Measurements from ENCODE around the gene PINK1. TPM values are rescaled to one million over a fixed set of nuclear protein-coding genes. Genes with fewer than 3 reads are reported as not detected.

The PINK1 gene
- total RNA-seq, 2 donors from 2014 or later = 173 to 174 TPM

DNA sequence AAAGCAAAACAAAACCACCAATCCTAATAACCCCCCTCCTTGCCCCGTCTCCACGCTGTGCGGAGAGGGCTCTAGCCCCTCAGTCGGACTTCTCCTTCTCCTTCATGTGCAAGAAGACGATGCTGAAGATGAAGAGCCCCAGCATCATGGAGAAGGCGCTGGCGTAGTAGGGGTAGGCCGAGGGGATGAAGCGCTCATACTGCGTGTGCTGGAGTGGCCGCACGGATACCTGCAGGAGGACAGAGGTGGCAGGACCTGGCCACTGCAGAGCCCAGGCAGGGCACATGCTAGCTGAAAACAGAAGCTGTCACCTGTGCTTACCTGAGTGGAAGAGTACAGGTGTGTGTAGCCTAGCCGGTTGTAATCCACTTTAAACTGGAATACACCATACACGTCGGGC lies 19.0 kb downstream of the PINK1 start:
- no peak overlapping the region for H3K27ac ChIP-seq
- DNase-seq (ENCODE audit: low spot score) = no peak
- H3K4me1 ChIP-seq = no peaks in the 10 kb centered on the region
- TF ChIP-seq, protein P1, sequence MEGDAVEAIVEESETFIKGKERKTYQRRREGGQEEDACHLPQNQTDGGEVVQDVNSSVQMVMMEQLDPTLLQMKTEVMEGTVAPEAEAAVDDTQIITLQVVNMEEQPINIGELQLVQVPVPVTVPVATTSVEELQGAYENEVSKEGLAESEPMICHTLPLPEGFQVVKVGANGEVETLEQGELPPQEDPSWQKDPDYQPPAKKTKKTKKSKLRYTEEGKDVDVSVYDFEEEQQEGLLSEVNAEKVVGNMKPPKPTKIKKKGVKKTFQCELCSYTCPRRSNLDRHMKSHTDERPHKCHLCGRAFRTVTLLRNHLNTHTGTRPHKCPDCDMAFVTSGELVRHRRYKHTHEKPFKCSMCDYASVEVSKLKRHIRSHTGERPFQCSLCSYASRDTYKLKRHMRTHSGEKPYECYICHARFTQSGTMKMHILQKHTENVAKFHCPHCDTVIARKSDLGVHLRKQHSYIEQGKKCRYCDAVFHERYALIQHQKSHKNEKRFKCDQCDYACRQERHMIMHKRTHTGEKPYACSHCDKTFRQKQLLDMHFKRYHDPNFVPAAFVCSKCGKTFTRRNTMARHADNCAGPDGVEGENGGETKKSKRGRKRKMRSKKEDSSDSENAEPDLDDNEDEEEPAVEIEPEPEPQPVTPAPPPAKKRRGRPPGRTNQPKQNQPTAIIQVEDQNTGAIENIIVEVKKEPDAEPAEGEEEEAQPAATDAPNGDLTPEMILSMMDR (IDR thresholded peaks at IDR 0.05) = no peak
- H3K27me3 ChIP-seq = no peaks in the 10 kb centered on the region
- no peaks in the 10 kb centered on the region for H3K9me3 ChIP-seq
- H3K4me3 ChIP-seq = no peak overlapping the region
- H3K36me3 ChIP-seq = peaks cover 92% of the 10 kb centered on the region

DNA sequence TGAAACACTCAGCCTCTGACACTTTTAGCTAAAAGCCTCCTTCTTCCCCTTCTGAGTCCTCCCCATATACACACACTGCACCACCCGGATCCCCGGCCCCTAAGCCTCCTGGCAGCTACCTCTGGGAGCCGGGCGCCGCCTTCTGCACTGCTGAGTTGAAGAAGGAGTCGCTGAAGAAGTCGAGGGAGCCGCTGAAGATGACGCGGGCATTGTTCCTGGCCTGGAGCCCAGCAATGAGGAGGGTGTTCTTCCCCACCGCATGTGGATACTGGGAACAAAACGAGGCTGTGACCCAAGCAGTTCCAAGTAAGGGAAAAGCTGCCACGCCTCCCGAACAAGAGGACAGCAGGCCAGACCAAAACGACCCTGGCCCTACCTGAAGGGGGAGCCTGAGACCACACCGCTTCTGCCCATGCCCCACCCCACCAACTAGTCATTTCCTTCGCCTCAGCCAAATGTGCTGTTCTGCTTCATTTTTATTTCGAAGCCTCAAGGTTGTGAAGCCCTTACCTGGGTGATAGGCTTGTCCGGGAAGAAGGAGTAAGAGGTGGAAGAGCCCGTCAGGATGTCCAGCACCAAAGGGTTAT lies 20.9 kb downstream of the PINK1 start:
- Histone ChIP-seq H3K4me3 (no peak overlapping the region), H3K27me3 (no peaks in the 10 kb centered on the region), H3K36me3 (peaks cover 83% of the 10 kb centered on the region), H3K4me1 (peaks cover 0 to 10% of the 10 kb centered on the region in 2 donors), H3K9me3 (no peaks in the 10 kb centered on the region), H3K27ac (no peak overlapping the region)
- DNase-seq (ENCODE audit: low spot score) = no peak
- TF ChIP-seq, protein P1 (IDR thresholded peaks at IDR 0.05) = no peak

DNA sequence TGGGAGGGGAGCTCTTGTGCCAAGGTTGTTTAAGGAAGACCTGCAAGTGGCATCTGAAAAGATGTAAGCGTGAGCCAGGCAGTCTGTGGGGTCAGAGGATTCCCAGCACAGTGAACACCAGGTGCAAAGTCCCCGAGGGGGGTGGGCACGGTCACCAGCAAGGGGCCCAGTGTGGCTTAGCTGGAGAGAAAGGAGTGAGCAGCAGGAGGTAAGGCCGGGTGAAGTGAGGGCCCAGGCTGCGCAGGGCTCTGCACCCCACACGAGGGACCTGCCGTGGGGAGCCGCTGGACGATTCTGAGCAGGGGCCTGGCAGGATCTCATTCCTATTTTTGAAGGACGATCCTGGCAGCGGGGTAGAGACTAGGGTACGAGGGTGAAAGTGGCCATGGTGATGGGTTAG lies 23.8 kb downstream of the PINK1 start:
- H3K27ac ChIP-seq = no peak overlapping the region
- TF ChIP-seq, protein P1 (IDR thresholded peaks at IDR 0.05) = no peak
- H3K36me3 ChIP-seq = peaks cover 57% of the 10 kb centered on the region
- no peak overlapping the region for H3K4me3 ChIP-seq
- H3K9me3 ChIP-seq = no peaks in the 10 kb centered on the region
- no peak for DNase-seq (ENCODE audit: low spot score)
- peaks cover 0 to 30% of the 10 kb centered on the region in 2 donors for H3K4me1 ChIP-seq
- H3K27me3 ChIP-seq = no peaks in the 10 kb centered on the region

DNA sequence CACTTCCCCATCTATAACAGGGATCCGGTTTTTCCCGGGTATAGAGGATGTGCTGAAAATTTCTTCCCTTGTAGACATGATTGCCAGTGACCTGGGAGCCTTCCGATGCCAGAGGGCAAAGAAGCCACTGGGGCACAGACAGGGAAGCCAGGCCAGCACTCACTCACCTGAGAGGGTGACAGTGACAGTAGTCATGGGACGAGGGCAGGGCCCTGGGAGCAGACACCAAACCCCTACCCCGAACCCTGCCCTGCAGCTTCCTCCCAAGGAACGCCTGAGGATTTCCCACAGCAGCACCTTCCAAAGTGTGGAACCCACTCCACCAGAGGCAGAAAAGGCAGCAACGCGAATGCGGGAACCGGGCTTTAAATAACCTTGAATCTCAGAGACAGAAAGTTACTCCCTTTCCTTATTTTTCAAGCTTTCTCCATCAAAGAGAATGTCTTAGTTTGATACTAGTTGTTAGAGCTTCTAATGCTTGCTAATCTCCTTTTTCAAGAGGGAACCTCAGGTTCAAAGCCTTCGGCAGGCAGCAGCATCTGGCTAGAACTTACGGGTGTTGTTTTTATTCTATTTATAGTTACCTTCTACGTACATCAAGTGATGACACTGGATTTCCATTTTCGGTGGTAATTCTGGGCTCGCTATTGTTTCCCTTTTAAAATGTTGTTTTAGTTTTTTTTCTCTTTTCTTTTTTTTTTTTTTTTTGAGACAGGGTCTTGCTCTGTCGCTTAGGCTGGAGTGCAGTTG lies 25.1 kb downstream of the PINK1 start:
- DNase-seq (ENCODE audit: low spot score) = no peak
- peaks cover 0 to 35% of the 10 kb centered on the region in 2 donors for H3K4me1 ChIP-seq
- peak overlapping the region; percentile 52 to 66 for H3K27ac ChIP-seq
- H3K4me3 ChIP-seq = no peak overlapping the region
- no peaks in the 10 kb centered on the region for H3K9me3 ChIP-seq
- H3K36me3 ChIP-seq = peaks cover 44% of the 10 kb centered on the region
- no peaks in the 10 kb centered on the region for H3K27me3 ChIP-seq
- TF ChIP-seq, protein P1 (IDR thresholded peaks at IDR 0.05) = no peak

DNA sequence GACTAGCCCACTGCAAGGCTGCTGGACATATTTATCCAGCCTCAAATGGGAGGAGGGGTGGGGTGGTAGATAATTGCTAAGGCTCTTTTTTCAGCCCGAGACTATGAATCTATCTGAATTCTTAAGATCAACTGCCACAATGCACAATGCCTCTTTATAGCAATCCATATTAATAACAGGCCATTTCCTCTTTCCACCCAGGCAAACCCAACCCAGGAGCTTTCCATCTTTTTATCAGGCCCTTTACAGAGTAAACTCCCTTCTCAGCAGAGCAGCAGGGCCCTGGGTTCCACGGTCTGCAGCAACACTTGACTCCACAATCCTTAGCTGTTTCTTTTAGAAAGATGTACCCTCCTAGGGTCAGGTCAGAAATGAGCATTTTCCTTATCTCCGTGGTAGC lies 27.1 kb downstream of the PINK1 start:
- Histone ChIP-seq H3K9me3 (no peaks in the 10 kb centered on the region), H3K4me3 (peak overlapping the region; percentile 87 to 94), H3K27ac (peak overlapping the region; percentile 80 to 85), H3K27me3 (no peaks in the 10 kb centered on the region), H3K36me3 (peaks cover 25% of the 10 kb centered on the region), H3K4me1 (peaks cover 0 to 35% of the 10 kb centered on the region in 2 donors)
- TF ChIP-seq, protein P1 (IDR thresholded peaks at IDR 0.05) = no peak
- DNase-seq (ENCODE audit: low spot score) = no peak
